Gastrocnemius medialis (tissue), 4 donors: ENCODE results near the gene GDI1. TPM values are rescaled to one million over a fixed set of nuclear protein-coding genes. Genes with fewer than 3 reads are reported as not detected.

Experiments
- ATAC-seq, 2 donors: fragments of 150-250 bp; one replicate each; pipeline ENCODE4 v1.9.1; 2016
- DNase-seq, 2 donors: peaks; one replicate each; pipeline ENCODE4 v3.0.0-alpha.2; 2019
- H3K27ac ChIP-seq, 4 donors: fragments of 200-600 bp; sonication (generic); 1 replicate in 1 of 4; 2 replicates in 3 of 4; pipeline ENCODE4 v1.5.1; 2016 to 2018; ENCODE audit warnings: mild to moderate bottlenecking in 2 of 4, moderate library complexity in 1 of 4
- H3K27me3 ChIP-seq, 3 donors: fragments of 200-600 bp; sonication (generic) in 2 of 3; 1 replicate in 1 of 3; 2 replicates in 2 of 3; pipeline versions ENCODE4 v1.5.1 to v1.6.0; 2016 to 2019; ENCODE audit warnings: mild to moderate bottlenecking in 1 of 3, moderate library complexity in 1 of 3
- H3K36me3 ChIP-seq, 2 donors: fragments of 200-600 bp; sonication (generic) in 1 of 2; one replicate each; pipeline ENCODE4 v1.5.1; 2017 to 2018
- H3K4me1 ChIP-seq, 2 donors: fragments of 200-600 bp; sonication (generic) in 1 of 2; one replicate each; pipeline ENCODE4 v1.5.1; 2016 to 2017; ENCODE audit warnings: mild to moderate bottlenecking in 2 of 2
- H3K4me3 ChIP-seq, 4 donors: fragments of 200-600 bp; sonication (generic) in 3 of 4; 1 replicate in 1 of 4; 2 replicates in 3 of 4; pipeline ENCODE4 v1.5.1; 2016 to 2019; ENCODE audit warnings: mild to moderate bottlenecking in 2 of 4
- H3K9me3 ChIP-seq, 3 donors: fragments of 200-600 bp; sonication (generic) in 2 of 3; 1 replicate in 1 of 3; 2 replicates in 2 of 3; pipeline ENCODE4 v1.5.1; 2016 to 2019
- POLR2A ChIP-seq, 2 donors: fragments of 450-650 bp; IDR thresholded peaks; one replicate each; pipeline ENCODE4 v1.6.1; 2017; ENCODE audit warnings: antibody characterized with exemption in 2 of 2, mild to moderate bottlenecking in 2 of 2, moderate library complexity in 2 of 2
- in situ Hi-C, 4 donors: fragments of 200-750 bp; cut with MboI; loops; one replicate each; pipeline versions ENCODE4 v1.15.0 to v1.8.0; 2017; ENCODE audit warnings: low sequenced_read_pairs in 4 of 4
- intact Hi-C: fragments of 100-400 bp; cut with DNase I; formaldehyde crosslinking; loops from one replicate; pipeline ENCODE4 v1.15.1; 2023; ENCODE audit warnings: low total_unique reads
- total RNA-seq, 4 donors: library from RNA; depleted of rRNA; stranded (reverse); fragments of >200 nt; gene quantifications; one replicate each; pipeline versions ENCODE4 v1.1.0 to v1.2.3, GENCODE V29; 2016
- TF ChIP-seq, protein P1 (sequence below), 5 experiments: fragments of 450-650 bp in 3 of 5; fragments of 200-600 bp in 2 of 5; sonication (generic) in 2 of 5; IDR thresholded peaks in 4 of 5; conservative IDR thresholded peaks in 1 of 5; 1 replicate in 4 of 5; 2 replicates in 1 of 5; pipeline ENCODE4 v1.5.1; 2016 to 2019; ENCODE audit warnings: antibody characterized with exemption in 5 of 5, mild to moderate bottlenecking in 3 of 5, moderate library complexity in 3 of 5

Gene GDI1
- total RNA-seq, 4 donors from 2014 or later: 19.8 to 54.5 (median 39.0) TPM

DNA sequence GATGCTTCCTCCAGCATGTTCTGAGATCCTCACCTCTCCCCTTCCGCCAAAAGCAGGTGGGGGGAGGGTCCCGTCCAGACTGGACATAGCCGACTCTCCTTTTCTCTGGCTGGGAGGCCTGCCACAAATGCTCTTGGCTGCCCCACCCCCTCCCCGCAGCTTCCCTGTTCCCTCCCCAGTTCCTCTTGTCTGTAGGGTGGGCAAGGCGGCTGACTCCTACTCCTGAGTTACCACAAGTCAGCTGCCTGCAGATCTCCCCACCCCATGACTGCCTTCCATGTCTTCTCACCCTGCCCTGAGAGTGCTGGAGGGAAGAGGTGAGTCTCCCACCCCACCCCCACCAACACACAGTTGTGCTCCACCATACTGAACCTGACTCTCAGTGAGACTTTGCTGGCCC is 5.6 kb upstream of the GDI1 start:
- TF ChIP-seq, protein P1, sequence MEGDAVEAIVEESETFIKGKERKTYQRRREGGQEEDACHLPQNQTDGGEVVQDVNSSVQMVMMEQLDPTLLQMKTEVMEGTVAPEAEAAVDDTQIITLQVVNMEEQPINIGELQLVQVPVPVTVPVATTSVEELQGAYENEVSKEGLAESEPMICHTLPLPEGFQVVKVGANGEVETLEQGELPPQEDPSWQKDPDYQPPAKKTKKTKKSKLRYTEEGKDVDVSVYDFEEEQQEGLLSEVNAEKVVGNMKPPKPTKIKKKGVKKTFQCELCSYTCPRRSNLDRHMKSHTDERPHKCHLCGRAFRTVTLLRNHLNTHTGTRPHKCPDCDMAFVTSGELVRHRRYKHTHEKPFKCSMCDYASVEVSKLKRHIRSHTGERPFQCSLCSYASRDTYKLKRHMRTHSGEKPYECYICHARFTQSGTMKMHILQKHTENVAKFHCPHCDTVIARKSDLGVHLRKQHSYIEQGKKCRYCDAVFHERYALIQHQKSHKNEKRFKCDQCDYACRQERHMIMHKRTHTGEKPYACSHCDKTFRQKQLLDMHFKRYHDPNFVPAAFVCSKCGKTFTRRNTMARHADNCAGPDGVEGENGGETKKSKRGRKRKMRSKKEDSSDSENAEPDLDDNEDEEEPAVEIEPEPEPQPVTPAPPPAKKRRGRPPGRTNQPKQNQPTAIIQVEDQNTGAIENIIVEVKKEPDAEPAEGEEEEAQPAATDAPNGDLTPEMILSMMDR (IDR thresholded peaks at IDR 0.05 in 4 of 5, conservative IDR thresholded peaks at IDR 0.05 in 1 of 5): no peak
- no peak for TF ChIP-seq POLR2A (IDR thresholded peaks at IDR 0.05)
- Histone ChIP-seq H3K36me3 (peaks cover 0 to 5% of the 10 kb centered on the region in 2 donors), H3K27me3 (no peaks in the 10 kb centered on the region), H3K27ac (no peak overlapping the region), H3K4me3 (no peak overlapping the region), H3K9me3 (no peaks in the 10 kb centered on the region), H3K4me1 (peaks cover 3 to 11% of the 10 kb centered on the region in 2 donors)
- peak in 1 of 2 donors; percentile 33 for DNase-seq
- in situ Hi-C loops: no loop called here
- ATAC-seq: no peak
- intact Hi-C loops: no loop called here

DNA sequence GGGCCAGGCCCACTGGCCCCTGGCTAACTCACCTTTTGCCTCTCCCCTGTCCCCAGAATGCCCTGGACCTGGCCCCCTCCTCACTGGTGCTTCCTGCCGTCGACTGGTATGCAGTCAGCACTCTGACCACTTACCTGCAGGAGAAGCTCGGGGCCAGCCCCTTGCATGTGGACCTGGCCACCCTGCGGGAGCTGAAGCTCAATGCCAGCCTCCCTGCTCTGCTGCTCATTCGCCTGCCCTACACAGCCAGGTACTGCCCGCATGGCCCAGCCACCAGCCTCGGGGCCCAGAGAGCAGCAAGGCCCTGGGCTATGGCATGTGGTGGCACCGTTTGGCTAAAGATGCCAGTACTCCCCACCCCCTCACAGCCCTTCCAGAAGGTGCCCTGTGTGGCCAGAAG is 4.7 kb upstream of the GDI1 start:
- DNase-seq (no peak), ATAC-seq (no peak)
- no peaks in the 10 kb centered on the region for H3K9me3 ChIP-seq
- TF ChIP-seq, protein P1 (IDR thresholded peaks at IDR 0.05 in 4 of 5, conservative IDR thresholded peaks at IDR 0.05 in 1 of 5): no peak
- no peak for TF ChIP-seq POLR2A (IDR thresholded peaks at IDR 0.05)
- intact Hi-C loops: no loop called here
- peaks cover 3 to 11% of the 10 kb centered on the region in 2 donors for H3K4me1 ChIP-seq
- H3K36me3 ChIP-seq: peaks cover 0 to 5% of the 10 kb centered on the region in 2 donors
- H3K4me3 ChIP-seq: no peak overlapping the region
- H3K27ac ChIP-seq: no peak overlapping the region
- in situ Hi-C loops: no loop called here
- H3K27me3 ChIP-seq: no peaks in the 10 kb centered on the region

DNA sequence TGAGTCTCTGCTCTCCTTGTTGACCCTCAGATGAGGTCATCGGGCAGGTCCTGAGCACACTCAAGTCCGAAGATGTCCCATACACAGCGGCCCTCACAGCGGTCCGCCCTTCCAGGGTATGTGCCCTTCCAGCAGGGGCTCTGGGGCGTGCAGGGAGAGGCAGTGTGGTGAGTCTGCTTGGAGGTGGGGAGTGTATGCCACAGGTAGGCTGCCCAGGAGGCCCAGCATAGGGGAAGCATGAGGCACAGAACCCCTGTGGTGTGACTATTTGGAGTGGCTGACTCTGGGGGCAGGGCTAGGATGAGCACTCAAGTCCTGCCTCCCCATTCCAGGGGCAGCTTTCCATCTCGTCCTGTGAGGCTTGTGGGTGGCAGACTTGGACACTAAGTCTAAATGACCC is 3.3 kb upstream of the GDI1 start:
- Histone ChIP-seq H3K9me3 (no peaks in the 10 kb centered on the region), H3K27ac (no peak overlapping the region), H3K4me1 (peaks cover 3 to 7% of the 10 kb centered on the region in 2 donors), H3K27me3 (no peaks in the 10 kb centered on the region), H3K36me3 (peaks cover 0 to 5% of the 10 kb centered on the region in 2 donors), H3K4me3 (no peak overlapping the region)
- TF ChIP-seq POLR2A (IDR thresholded peaks at IDR 0.05): no peak
- TF ChIP-seq, protein P1 (IDR thresholded peaks at IDR 0.05 in 4 of 5, conservative IDR thresholded peaks at IDR 0.05 in 1 of 5): no peak
- intact Hi-C loops: no loop called here
- DNase-seq (no peak), ATAC-seq (no peak)
- in situ Hi-C loops: no loop called here

DNA sequence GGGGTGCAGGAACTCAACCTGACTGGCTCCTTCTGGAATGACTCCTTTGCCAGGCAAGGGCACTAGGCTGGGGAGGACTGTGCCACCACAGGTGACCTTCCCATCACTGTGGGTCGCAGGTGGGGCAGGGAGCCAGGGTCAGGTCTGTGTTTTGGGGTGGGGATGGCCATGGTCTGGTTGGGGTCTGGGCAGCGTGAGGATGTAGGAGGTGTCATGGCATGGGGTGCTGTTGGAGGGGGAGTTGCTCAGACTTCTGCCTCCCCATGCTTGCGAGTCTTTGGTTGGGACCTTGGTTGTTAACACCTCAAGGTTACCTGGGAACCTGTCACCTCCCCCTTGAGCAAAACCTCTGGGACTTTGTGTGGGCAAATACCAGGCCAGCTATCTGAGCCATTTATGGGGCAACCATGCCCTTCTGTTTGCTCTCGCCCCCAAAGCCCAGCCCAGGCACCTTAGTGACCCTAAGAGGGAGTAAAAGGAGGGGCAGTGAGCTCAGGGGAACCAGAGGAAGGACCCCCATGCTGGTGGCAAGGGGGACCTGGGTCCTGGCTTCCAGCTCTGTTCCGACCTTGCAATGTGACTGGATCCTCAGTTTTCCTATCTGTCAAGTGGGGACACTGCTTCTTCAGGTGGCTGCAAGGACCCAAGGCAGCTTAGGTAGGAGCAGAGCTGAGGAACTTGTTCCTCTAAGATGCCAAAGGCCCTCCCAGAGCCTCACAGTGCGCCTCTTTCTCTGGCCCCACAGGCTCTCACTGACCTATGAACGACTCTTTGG is 2.4 kb upstream of the GDI1 start:
- TF ChIP-seq POLR2A (IDR thresholded peaks at IDR 0.05): no peak
- TF ChIP-seq, protein P1 (IDR thresholded peaks at IDR 0.05 in 4 of 5, conservative IDR thresholded peaks at IDR 0.05 in 1 of 5): no peak
- no peak overlapping the region for H3K27ac ChIP-seq
- intact Hi-C loops: loop anchor here (5.0 kb wide), 1 partner anchor 37 kb away; the partner anchor contains the start of gene RPL10
- H3K27me3 ChIP-seq: no peaks in the 10 kb centered on the region
- no peak overlapping the region for H3K4me3 ChIP-seq
- ATAC-seq (no peak), DNase-seq (no peak)
- H3K9me3 ChIP-seq: no peaks in the 10 kb centered on the region
- peaks cover 0 to 7% of the 10 kb centered on the region in 2 donors for H3K4me1 ChIP-seq
- in situ Hi-C loops: no loop called here
- peaks cover 0 to 5% of the 10 kb centered on the region in 2 donors for H3K36me3 ChIP-seq
